Suprapubic skin (tissue), 4 donors: ENCODE data around the gene CARM1. TPM values are rescaled to one million over a fixed set of nuclear protein-coding genes. Genes with fewer than 3 reads are reported as not detected.
"Not testable (repeated sequence)": the region's sequence is repeated elsewhere in the genome, so short reads cannot be mapped to it uniquely, and the experiment has no call there.

Source experiments
- DNase-seq, 2 donors: peaks; one replicate each; pipeline ENCODE4 v3.0.0-alpha.2; 2019; ENCODE audit warnings: low spot score in 2 of 2
- H3K27ac ChIP-seq: fragments of 200-600 bp; sonication (generic); one replicate; pipeline ENCODE4 v1.5.1; 2019
- H3K27me3 ChIP-seq: fragments of 200-600 bp; sonication (generic); one replicate; pipeline ENCODE4 v1.5.1; 2019
- H3K36me3 ChIP-seq: fragments of 200-600 bp; sonication (generic); one replicate; pipeline ENCODE4 v1.5.1; 2019
- H3K4me1 ChIP-seq: fragments of 200-600 bp; sonication (generic); one replicate; pipeline ENCODE4 v1.5.1; 2019
- H3K4me3 ChIP-seq: fragments of 200-600 bp; sonication (generic); one replicate; pipeline ENCODE4 v1.5.1; 2019; ENCODE audit warnings: mild to moderate bottlenecking
- H3K9me3 ChIP-seq: fragments of 200-600 bp; sonication (generic); one replicate; pipeline ENCODE4 v1.5.1; 2019
- EP300 ChIP-seq: sonication (generic); formaldehyde crosslinking; IDR thresholded peaks from one replicate; pipeline ENCODE4 v1.6.1; 2017; ENCODE audit warnings: antibody characterized with exemption
- POLR2A ChIP-seq, 2 donors: fragments of 450-650 bp; IDR thresholded peaks; one replicate each; pipeline ENCODE4 v1.6.1; 2017; ENCODE audit warnings: antibody characterized with exemption in 2 of 2, mild to moderate bottlenecking in 2 of 2, moderate library complexity in 2 of 2
- POLR2AphosphoS5 ChIP-seq, 3 donors: sonication (generic); formaldehyde crosslinking; IDR thresholded peaks; one replicate each; pipeline ENCODE4 v1.6.1; 2017; ENCODE audit warnings: antibody characterized with exemption in 3 of 3
- WGBS: methylation state at CpG from one replicate; pipeline ENCODE4 v1.1.5; 2018; 5-methylcytosine and 5-hydroxymethylcytosine counted together
- total RNA-seq, 4 donors: library from RNA; depleted of rRNA; stranded (reverse); fragments of >200 nt; gene quantifications; one replicate each; pipeline ENCODE4 v1.1.0, GENCODE V29; 2016
- TF ChIP-seq, protein P1 (sequence below), 2 donors: fragments of 200-600 bp in 1 of 2; fragments of 450-650 bp in 1 of 2; sonication (generic) in 1 of 2; IDR thresholded peaks; one replicate each; pipeline ENCODE4 v1.5.1; 2016 to 2019; ENCODE audit warnings: antibody characterized with exemption in 2 of 2, mild to moderate bottlenecking in 1 of 2, moderate library complexity in 1 of 2

CARM1 gene
- total RNA-seq, 4 donors from 2014 or later: 19.8 to 26.6 (median 23.2) TPM

DNA sequence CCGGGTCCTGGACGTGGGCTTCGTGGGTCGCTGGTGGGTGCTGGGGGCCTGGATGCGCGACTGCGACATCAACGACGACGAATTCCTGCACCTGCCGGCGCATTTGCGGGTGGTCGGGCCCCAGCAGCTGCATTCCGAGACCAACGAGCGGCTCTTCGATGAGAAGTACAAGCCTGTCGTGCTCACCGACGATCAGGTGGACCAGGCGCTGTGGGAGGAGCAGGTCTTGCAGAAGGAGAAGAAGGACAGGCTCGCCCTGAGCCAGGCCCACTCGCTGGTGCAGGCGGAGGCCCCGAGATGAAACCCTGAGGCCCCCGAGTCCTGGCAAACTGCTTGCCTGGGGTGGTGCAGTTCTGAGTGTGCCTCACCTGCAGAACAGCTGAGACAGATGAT lies 58.0 kb downstream of the CARM1 start:
- no peaks in the 10 kb centered on the region for H3K9me3 ChIP-seq
- no peak for DNase-seq
- H3K4me3 ChIP-seq: peak overlapping the region; percentile 99
- WGBS: no CpG with 5 or more reads among the region's 27 CpGs
- peak overlapping the region; percentile 92 for H3K27ac ChIP-seq
- no peaks in the 10 kb centered on the region for H3K27me3 ChIP-seq
- peaks cover 34% of the 10 kb centered on the region for H3K4me1 ChIP-seq
- H3K36me3 ChIP-seq: peaks cover 16% of the 10 kb centered on the region
- TF ChIP-seq POLR2AphosphoS5 (IDR thresholded peaks at IDR 0.05): no peak
- no peak for TF ChIP-seq EP300
- no peak for TF ChIP-seq POLR2A (IDR thresholded peaks at IDR 0.05)
- TF ChIP-seq, protein P1, sequence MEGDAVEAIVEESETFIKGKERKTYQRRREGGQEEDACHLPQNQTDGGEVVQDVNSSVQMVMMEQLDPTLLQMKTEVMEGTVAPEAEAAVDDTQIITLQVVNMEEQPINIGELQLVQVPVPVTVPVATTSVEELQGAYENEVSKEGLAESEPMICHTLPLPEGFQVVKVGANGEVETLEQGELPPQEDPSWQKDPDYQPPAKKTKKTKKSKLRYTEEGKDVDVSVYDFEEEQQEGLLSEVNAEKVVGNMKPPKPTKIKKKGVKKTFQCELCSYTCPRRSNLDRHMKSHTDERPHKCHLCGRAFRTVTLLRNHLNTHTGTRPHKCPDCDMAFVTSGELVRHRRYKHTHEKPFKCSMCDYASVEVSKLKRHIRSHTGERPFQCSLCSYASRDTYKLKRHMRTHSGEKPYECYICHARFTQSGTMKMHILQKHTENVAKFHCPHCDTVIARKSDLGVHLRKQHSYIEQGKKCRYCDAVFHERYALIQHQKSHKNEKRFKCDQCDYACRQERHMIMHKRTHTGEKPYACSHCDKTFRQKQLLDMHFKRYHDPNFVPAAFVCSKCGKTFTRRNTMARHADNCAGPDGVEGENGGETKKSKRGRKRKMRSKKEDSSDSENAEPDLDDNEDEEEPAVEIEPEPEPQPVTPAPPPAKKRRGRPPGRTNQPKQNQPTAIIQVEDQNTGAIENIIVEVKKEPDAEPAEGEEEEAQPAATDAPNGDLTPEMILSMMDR (IDR thresholded peaks at IDR 0.05): no peak

DNA sequence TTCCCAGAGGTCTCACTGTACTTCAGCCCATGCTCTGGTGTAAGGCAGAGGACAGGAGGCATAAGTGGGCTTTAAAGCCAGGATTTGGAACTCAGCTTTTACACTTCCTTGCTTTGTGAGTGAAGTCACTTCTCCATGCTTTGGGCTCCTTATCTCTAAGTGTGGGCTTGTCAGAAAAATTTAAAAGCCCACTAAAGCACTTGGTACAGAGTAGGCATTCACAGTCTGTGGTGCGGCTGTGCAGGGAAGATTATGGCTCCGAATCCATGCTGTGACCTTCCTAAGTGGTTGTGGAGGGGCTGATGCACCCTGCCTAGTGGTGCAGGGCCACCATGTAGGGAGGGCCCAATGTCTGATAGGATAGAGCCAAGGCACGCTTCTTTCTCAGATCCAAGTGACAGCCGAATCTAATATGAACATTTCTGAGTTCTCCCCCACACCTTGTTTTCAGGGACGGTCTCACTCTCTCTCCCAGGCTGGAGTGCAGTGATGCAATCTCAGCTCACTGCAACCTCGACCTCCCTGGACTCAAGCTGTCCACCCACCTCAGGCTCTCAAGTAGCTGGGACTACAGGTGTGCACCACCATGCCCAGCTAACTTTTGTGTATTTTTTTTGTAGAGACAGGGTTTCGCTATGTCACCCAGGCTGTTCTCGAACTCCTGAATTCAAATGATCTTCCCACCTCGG lies 64.2 kb downstream of the CARM1 start:
- TF ChIP-seq, protein P1 (IDR thresholded peaks at IDR 0.05): no peak
- TF ChIP-seq POLR2A (IDR thresholded peaks at IDR 0.05) (no peak), POLR2AphosphoS5 (IDR thresholded peaks at IDR 0.05) (no peak), EP300 (no peak)
- no peak overlapping the region for H3K4me3 ChIP-seq
- peaks cover 18% of the 10 kb centered on the region for H3K4me1 ChIP-seq
- no peak for DNase-seq
- no peaks in the 10 kb centered on the region for H3K9me3 ChIP-seq
- 84% methylated on average over 9 of the region's 9 CpGs for WGBS
- H3K27ac ChIP-seq: no peak overlapping the region
- H3K27me3 ChIP-seq: no peaks in the 10 kb centered on the region
- peaks cover 10% of the 10 kb centered on the region for H3K36me3 ChIP-seq

GRCh38 chr19:10936661-10937084 lies 65.3 kb downstream of the CARM1 start:
- Histone ChIP-seq H3K4me3 (no peak overlapping the region), H3K9me3 (no peaks in the 10 kb centered on the region), H3K27ac (no peak overlapping the region), H3K36me3 (peaks cover 10% of the 10 kb centered on the region), H3K27me3 (no peaks in the 10 kb centered on the region), H3K4me1 (peaks cover 13% of the 10 kb centered on the region)
- DNase-seq: no peak
- 4% methylated on average over 11 of the region's 11 CpGs for WGBS
- no peak for TF ChIP-seq POLR2A (IDR thresholded peaks at IDR 0.05)
- TF ChIP-seq, protein P1 (IDR thresholded peaks at IDR 0.05): peak; percentile 50 to 55

DNA sequence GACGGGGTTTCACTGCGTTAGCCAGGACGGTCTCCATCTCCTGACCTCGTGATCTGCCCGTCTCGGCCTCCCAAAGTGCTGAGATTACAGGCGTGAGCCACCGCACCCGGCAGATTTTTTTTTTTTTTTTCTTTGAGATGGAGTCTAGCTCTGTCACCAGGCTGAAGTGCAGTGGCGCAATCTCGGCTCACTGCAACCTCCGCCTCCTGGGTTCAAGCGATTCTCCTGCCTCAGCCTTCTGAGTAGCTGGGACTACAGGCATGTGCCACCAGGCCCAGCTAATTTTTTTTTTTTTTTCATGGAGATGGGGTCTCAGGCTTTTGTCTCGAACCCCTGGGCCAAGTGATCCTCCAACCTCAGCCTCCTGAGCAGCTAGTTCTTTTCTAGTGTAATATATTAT lies 70.3 kb downstream of the CARM1 start:
- H3K4me3 ChIP-seq, DNase-seq, H3K27ac ChIP-seq, H3K9me3 ChIP-seq, H3K36me3 ChIP-seq, H3K27me3 ChIP-seq: not testable (repeated sequence)
- peaks cover 21% of the 10 kb centered on the region for H3K4me1 ChIP-seq
- 80% methylated on average over 14 of the region's 14 CpGs for whole genome bisulfite sequencing

DNA sequence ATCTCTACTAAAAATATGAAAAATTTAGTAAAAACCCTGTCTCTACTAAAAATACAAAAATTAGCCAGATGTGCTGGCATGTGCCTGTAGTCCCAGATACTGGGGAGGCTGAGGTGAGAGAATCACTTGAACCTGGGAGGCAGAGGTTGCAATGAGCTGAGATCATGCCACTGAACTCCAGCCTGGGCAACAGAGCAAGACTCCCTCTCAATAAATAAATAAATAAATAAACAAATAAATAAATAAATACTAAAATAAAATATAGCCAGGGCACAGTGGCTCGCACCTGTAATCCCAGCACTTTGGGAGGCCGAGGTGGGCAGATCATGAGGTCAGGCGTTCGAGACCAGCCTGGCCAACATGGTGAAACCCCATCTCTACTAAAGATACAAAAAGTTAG lies 72.1 kb downstream of the CARM1 start:
- H3K27ac ChIP-seq, H3K36me3 ChIP-seq, H3K9me3 ChIP-seq, H3K4me3 ChIP-seq, H3K27me3 ChIP-seq, DNase-seq: not testable (repeated sequence)
- H3K4me1 ChIP-seq: peaks cover 27% of the 10 kb centered on the region
- WGBS: 98% methylated on average over 4 of the region's 4 CpGs

GRCh38 chr19:10945264-10945663 lies 73.9 kb downstream of the CARM1 start:
- DNase-seq: no peak
- 85% methylated on average over 4 of the region's 4 CpGs for WGBS
- no peaks in the 10 kb centered on the region for H3K9me3 ChIP-seq
- peaks cover 18% of the 10 kb centered on the region for H3K4me1 ChIP-seq
- H3K27me3 ChIP-seq: no peaks in the 10 kb centered on the region
- H3K4me3 ChIP-seq: no peak overlapping the region
- H3K27ac ChIP-seq: no peak overlapping the region
- no peaks in the 10 kb centered on the region for H3K36me3 ChIP-seq
- TF ChIP-seq EP300 (no peak), POLR2A (IDR thresholded peaks at IDR 0.05) (no peak), POLR2AphosphoS5 (IDR thresholded peaks at IDR 0.05) (no peak)
- TF ChIP-seq, protein P1 (IDR thresholded peaks at IDR 0.05): no peak
